B cell (primary cell): ENCODE results near the gene ZBTB46. TPM values are rescaled to one million over a fixed set of nuclear protein-coding genes. Genes with fewer than 3 reads are reported as not detected.

Source experiments
- ATAC-seq: fragments of 200-7000 bp; cut with Tn5 transposase; one replicate; pipeline ENCODE4 v1.10.0; 2021; ENCODE audit warnings: low read depth, mild to moderate bottlenecking, moderate number of reproducible peaks, moderate library complexity
- CTCF ChIA-PET: fragments of 350-600 bp; sonication (Branson Sonifier 250); formaldehyde crosslinking; loops from one replicate; lab custom pipeline; 2021; ENCODE audit warnings: antibody characterized with exemption, inconsistent platforms; lab: Charles Lee
- POLR2A ChIA-PET: fragments of 350-600 bp; sonication (Branson Sonifier 250); formaldehyde crosslinking; loops from one replicate; lab custom pipeline; 2021; ENCODE audit warnings: antibody characterized with exemption; lab: Charles Lee
- DNase-seq: peaks from one replicate; pipeline ENCODE4 v3.0.0; 2013
- H2AFZ ChIP-seq: 2 replicates; pipeline ENCODE4 v1.6.1; 2012; ENCODE audit warnings: mild to moderate bottlenecking, low read depth, low read length; ENCODE audit not compliant: insufficient read depth, poor library complexity, severe bottlenecking
- H3K27ac ChIP-seq, 2 donors: 1 replicate in 1 of 2; 2 replicates in 1 of 2; pipeline ENCODE4 v1.5.1; 2012 to 2013; ENCODE audit warnings: low read length in 2 of 2, mild to moderate bottlenecking in 2 of 2, moderate library complexity in 1 of 2
- H3K27me3 ChIP-seq, 4 experiments: fragments of 200-600 bp in 1 of 4; sonication (generic) in 1 of 4; replicated peaks in 1 of 4; 1 replicate in 2 of 4; 2 replicates in 2 of 4; pipeline versions ENCODE4 v1.6.1 to v1.7.0; 2013 to 2016; ENCODE audit warnings: low read length in 3 of 4, mild to moderate bottlenecking in 2 of 4, mixed read lengths in 1 of 4, moderate library complexity in 1 of 4; ENCODE audit not compliant: insufficient read depth in 4 of 4, control insufficient read depth in 3 of 4; ENCODE audit errors: control extremely low read depth in 1 of 4
- H3K36me3 ChIP-seq, 2 experiments: replicated peaks in 1 of 2; 1 replicate in 1 of 2; 2 replicates in 1 of 2; pipeline versions ENCODE4 v1.6.1 to v1.7.1; 2013; ENCODE audit warnings: low read length in 1 of 2; ENCODE audit not compliant: insufficient read depth in 2 of 2, control insufficient read depth in 1 of 2; ENCODE audit errors: control extremely low read depth in 1 of 2, extremely low read depth in 1 of 2
- H3K4me1 ChIP-seq, 2 donors: fragments of 200-600 bp in 1 of 2; sonication (generic) in 1 of 2; 1 replicate in 1 of 2; 2 replicates in 1 of 2; pipeline versions ENCODE4 v1.5.1 to v1.6.1; 2013 to 2017; ENCODE audit warnings: low read length in 2 of 2; ENCODE audit not compliant: control insufficient read depth in 2 of 2, insufficient read depth in 2 of 2
- H3K4me2 ChIP-seq: replicated peaks from 2 replicates; pipeline ENCODE3; 2012; ENCODE audit warnings: mild to moderate bottlenecking, low read depth, low read length; ENCODE audit not compliant: poor library complexity, severe bottlenecking
- H3K4me3 ChIP-seq, 5 experiments: fragments of 200-600 bp in 1 of 5; sonication (generic) in 1 of 5; 1 replicate in 3 of 5; 2 replicates in 2 of 5; pipeline versions ENCODE4 v1.5.1 to v1.7.0; 2011 to 2016; ENCODE audit warnings: low read length in 4 of 5, mild to moderate bottlenecking in 4 of 5, low read depth in 2 of 5, control low read depth in 1 of 5, moderate library complexity in 1 of 5; ENCODE audit not compliant: insufficient read depth in 1 of 5; ENCODE audit errors: control extremely low read depth in 1 of 5, extremely low read depth in 1 of 5
- H3K79me2 ChIP-seq: fragments of 200-600 bp; sonication (generic); one replicate; pipeline ENCODE4 v1.6.0; 2016; ENCODE audit warnings: low read length; ENCODE audit not compliant: control insufficient read depth, insufficient read depth
- H3K9ac ChIP-seq: fragments of 200-600 bp; sonication (generic); 2 replicates; pipeline ENCODE4 v1.6.1; 2017; ENCODE audit warnings: mild to moderate bottlenecking, low read length, moderate library complexity
- H3K9me3 ChIP-seq, 3 donors: one replicate each; pipeline versions ENCODE4 v1.6.1 to v1.7.1; 2013; ENCODE audit warnings: low read length in 2 of 3; ENCODE audit not compliant: control insufficient read depth in 2 of 3, insufficient read depth in 1 of 3; ENCODE audit errors: control extremely low read depth in 1 of 3
- H4K20me1 ChIP-seq: 2 replicates; pipeline ENCODE4 v1.6.0; 2012; ENCODE audit warnings: mild to moderate bottlenecking, low read length; ENCODE audit not compliant: insufficient read depth, control insufficient read depth, poor library complexity, severe bottlenecking
- H3K27ac Mint-ChIP-seq: one replicate; pipeline ENCODE4 v1.8.0; 2021; ENCODE audit warnings: mixed read lengths
- H3K27me3 Mint-ChIP-seq: one replicate; pipeline ENCODE4 v1.8.0; 2021; ENCODE audit warnings: mixed read lengths
- H3K4me1 Mint-ChIP-seq: one replicate; pipeline ENCODE4 v1.8.0; 2021; ENCODE audit warnings: mixed read lengths
- H3K4me3 Mint-ChIP-seq: one replicate; pipeline ENCODE4 v1.8.0; 2021; ENCODE audit warnings: mixed read lengths
- H3K9me3 Mint-ChIP-seq: one replicate; pipeline ENCODE4 v1.8.0; 2022; ENCODE audit warnings: mixed read lengths; ENCODE audit not compliant: insufficient read depth
- EZH2 ChIP-seq: IDR thresholded peaks from 2 replicates; pipeline ENCODE4 v1.6.1; 2012; ENCODE audit warnings: borderline replicate concordance, low read depth, mild to moderate bottlenecking, moderate library complexity, low read length; ENCODE audit not compliant: insufficient read depth, poor library complexity, severe bottlenecking
- WGBS: methylation state at CpG from one replicate; pipeline ENCODE4 v1.1.5; 2013; ENCODE audit warnings: missing lambda C conversion rate; ENCODE audit not compliant: insufficient coverage; 5-methylcytosine and 5-hydroxymethylcytosine counted together
- intact Hi-C: fragments of 100-400 bp; cut with micrococcal nuclease; formaldehyde crosslinking; loops from one replicate; pipeline ENCODE4 v1.10.0; 2022
- polyA plus RNA-seq: library from polyadenylated mRNA; depleted of rRNA; stranded (reverse); fragments of >200 nt; gene quantifications from 2 replicates; pipeline ENCODE4 v1.2.3, GENCODE V29; 2012
- total RNA-seq, 2 donors: library from RNA; stranded (reverse); fragments of 120-200 nt in 1 of 2; gene quantifications; 1 replicate in 1 of 2; 2 replicates in 1 of 2; pipeline versions ENCODE4 v1.2.3 to v1.2.4, GENCODE V29; 2013 to 2022
- TF ChIP-seq, protein P1 (sequence below): fragments of 200-600 bp; IDR thresholded peaks from one replicate; pipeline ENCODE4 v1.8.0; 2022; ENCODE audit warnings: antibody characterized with exemption, mild to moderate bottlenecking

Gene ZBTB46
- total and polyA plus RNA-seq, 2 donors (not counting 1 experiment from before 2014, with no cell fraction given) = 0.16 to 0.64 TPM

DNA sequence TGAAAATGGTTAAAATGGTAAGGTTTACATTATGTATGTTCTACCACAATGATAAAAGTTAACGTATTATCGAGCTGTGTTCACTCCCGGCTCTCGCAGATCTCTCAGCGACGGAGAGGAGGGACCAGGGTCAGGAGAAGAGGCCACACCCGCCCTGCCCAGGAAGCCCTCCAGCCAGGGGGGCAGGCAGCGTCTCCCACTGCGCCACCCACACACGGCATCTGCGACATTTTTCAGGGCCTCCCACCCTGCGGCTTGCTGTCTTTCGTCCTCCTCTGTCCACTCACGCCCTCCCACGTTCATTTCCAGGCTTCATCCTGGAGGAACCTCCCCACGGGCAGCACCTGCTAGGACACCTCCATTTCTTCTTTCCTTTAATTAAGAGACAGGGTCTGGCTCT, 43.3 kb downstream of the ZBTB46 start:
- CTCF ChIA-PET = interaction anchor here (1.2 to 3.3 kb wide), 2 partner anchors 76 to 250 kb away, joined by 4 to 13 read pairs; partner anchors contain the start of gene PTK6
- Histone ChIP-seq H2AFZ (no peak overlapping the region), H3K27ac (no peak overlapping the region), H3K4me1 (no peaks in the 10 kb centered on the region), H3K4me2 (no peak overlapping the region), H3K36me3 (no peaks in the 10 kb centered on the region), H3K79me2 (no peaks in the 10 kb centered on the region), H3K4me3 (no peak overlapping the region), H3K9me3 (no peaks in the 10 kb centered on the region), H3K27me3 (no peaks in the 10 kb centered on the region), H3K9ac (no peak overlapping the region), H4K20me1 (no peaks in the 10 kb centered on the region)
- H3K9me3 Mint-ChIP-seq = no peaks in the 10 kb centered on the region
- intact Hi-C loops = loop anchor here (5.0 kb wide), 1 partner anchor 335 kb away; no protein-coding TSS in a partner anchor
- H3K4me1 Mint-ChIP-seq = peaks cover 3% of the 10 kb centered on the region
- H3K27ac Mint-ChIP-seq = no peak overlapping the region
- TF ChIP-seq EZH2 = no peak
- TF ChIP-seq, protein P1, sequence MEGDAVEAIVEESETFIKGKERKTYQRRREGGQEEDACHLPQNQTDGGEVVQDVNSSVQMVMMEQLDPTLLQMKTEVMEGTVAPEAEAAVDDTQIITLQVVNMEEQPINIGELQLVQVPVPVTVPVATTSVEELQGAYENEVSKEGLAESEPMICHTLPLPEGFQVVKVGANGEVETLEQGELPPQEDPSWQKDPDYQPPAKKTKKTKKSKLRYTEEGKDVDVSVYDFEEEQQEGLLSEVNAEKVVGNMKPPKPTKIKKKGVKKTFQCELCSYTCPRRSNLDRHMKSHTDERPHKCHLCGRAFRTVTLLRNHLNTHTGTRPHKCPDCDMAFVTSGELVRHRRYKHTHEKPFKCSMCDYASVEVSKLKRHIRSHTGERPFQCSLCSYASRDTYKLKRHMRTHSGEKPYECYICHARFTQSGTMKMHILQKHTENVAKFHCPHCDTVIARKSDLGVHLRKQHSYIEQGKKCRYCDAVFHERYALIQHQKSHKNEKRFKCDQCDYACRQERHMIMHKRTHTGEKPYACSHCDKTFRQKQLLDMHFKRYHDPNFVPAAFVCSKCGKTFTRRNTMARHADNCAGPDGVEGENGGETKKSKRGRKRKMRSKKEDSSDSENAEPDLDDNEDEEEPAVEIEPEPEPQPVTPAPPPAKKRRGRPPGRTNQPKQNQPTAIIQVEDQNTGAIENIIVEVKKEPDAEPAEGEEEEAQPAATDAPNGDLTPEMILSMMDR = no peak
- 93% methylated on average over 16 of the region's 16 CpGs for WGBS
- H3K4me3 Mint-ChIP-seq = no peak overlapping the region
- no peaks in the 10 kb centered on the region for H3K27me3 Mint-ChIP-seq
- no peak for DNase-seq
- POLR2A ChIA-PET = no interaction called here
- no peak for ATAC-seq

DNA sequence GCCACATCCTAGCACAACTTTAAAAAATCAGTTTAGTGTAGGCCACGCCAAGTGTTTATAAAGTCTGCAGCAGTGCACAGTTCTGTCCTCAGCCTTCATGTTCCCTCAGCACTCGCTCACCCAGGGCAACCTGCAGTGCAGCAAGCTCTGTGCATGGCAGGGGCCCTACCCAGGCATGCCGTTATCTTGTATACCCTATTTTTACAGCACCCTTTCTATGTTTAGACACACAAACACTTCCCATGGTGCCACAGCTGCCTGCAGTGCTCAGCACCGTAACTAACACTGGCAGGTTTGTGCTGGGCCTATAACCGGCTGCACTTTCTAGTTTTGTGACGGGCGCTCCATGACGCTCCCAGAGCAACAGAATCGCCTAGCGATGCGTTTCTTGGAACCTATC, 43.8 kb downstream of the ZBTB46 start:
- Mint-ChIP-seq H3K4me3 (no peak overlapping the region), H3K27me3 (no peaks in the 10 kb centered on the region), H3K9me3 (no peaks in the 10 kb centered on the region), H3K4me1 (peaks cover 3% of the 10 kb centered on the region), H3K27ac (no peak overlapping the region)
- CTCF ChIA-PET = interaction anchor here (1.3 to 3.3 kb wide), 3 partner anchors 18 to 249 kb away, joined by 3 to 13 read pairs (median 7); partner anchors contain the start of gene PTK6
- Histone ChIP-seq H3K79me2 (no peaks in the 10 kb centered on the region), H3K36me3 (no peaks in the 10 kb centered on the region), H3K4me2 (no peak overlapping the region), H4K20me1 (no peaks in the 10 kb centered on the region), H3K4me1 (no peaks in the 10 kb centered on the region), H3K27ac (no peak overlapping the region), H3K4me3 (no peak overlapping the region), H3K9ac (no peak overlapping the region), H3K9me3 (no peaks in the 10 kb centered on the region), H3K27me3 (no peaks in the 10 kb centered on the region), H2AFZ (no peak overlapping the region)
- WGBS = 61% methylated on average over 11 of the region's 11 CpGs
- TF ChIP-seq, protein P1 = no peak
- no peak for TF ChIP-seq EZH2
- POLR2A ChIA-PET = no interaction called here
- intact Hi-C loops = loop anchor here (5.0 kb wide), 1 partner anchor 335 kb away; no protein-coding TSS in a partner anchor
- ATAC-seq (no peak), DNase-seq (no peak)
